ENCODE results near the gene AFAP1. TPM values are rescaled to one million over a fixed set of nuclear protein-coding genes. Genes with fewer than 3 reads are reported as not detected.

AFAP1 gene
- total and polyA plus RNA-seq, 2 of the 8 experiments (the other 6 are each of a cell fraction or from before 2014, with no cell fraction given): 3.6 to 18.2 TPM

GRCh38 chr4:7711307-7711963, 228.2 kb downstream of the AFAP1 start:
- no peaks in the 10 kb centered on the region; a peak in 2 of 7 replicates for H3K27me3 ChIP-seq (replicated peaks in 1 of 4; ENCODE audit: control insufficient read depth in 3 of 4, extremely low read depth in 1 of 4, insufficient read depth in 3 of 4, low read length in 3 of 4)
- no peak overlapping the region for H3K4me3 ChIP-seq (ENCODE audit: extremely low read depth in 1 of 4, insufficient read depth in 2 of 4, low read depth in 3 of 4, low read length in 4 of 4)
- TF ChIP-seq KDM1A (IDR thresholded peaks at IDR 0.05; ENCODE audit: borderline replicate concordance, low read length) (peak; percentile 81; the same call in 1 of the 2 replicates), BCL11A (IDR thresholded peaks at IDR 0.05; ENCODE audit: low read depth in 2 of 2, low read length in 2 of 2) (no peak), CBX8 (IDR thresholded peaks at IDR 0.05; ENCODE audit: borderline replicate concordance, low read depth, low read length) (no peak)
- no peak overlapping the region for H2AFZ ChIP-seq (ENCODE audit: low read length)
- H3K36me3 ChIP-seq (ENCODE audit: control insufficient read depth in 2 of 4, insufficient read depth in 4 of 4, low read length in 3 of 4): no peaks in the 10 kb centered on the region
- no peaks in the 10 kb centered on the region for H4K20me1 ChIP-seq (replicated peaks in 1 of 2; ENCODE audit: control insufficient read depth in 1 of 2, insufficient read depth in 2 of 2, low read length in 2 of 2)
- no peak overlapping the region for H3K4me2 ChIP-seq (ENCODE audit: insufficient read depth in 1 of 2, low read depth in 2 of 2, low read length in 2 of 2)
- no peaks in the 10 kb centered on the region for H3K79me1 ChIP-seq (ENCODE audit: low read depth, low read length)
- CTCF ChIA-PET (ENCODE audit: partially characterized antibody): interaction anchor here (0.9 to 1.6 kb wide), 7 partner anchors 8 to 188 kb away, joined by 3 to 8 read pairs (median 4); no protein-coding TSS in a partner anchor
- H4K5ac ChIP-seq (ENCODE audit: insufficient read length, low read depth, low read length): no peak overlapping the region
- H4K91ac ChIP-seq (replicated peaks; ENCODE audit: insufficient read length, low read length): no peak overlapping the region
- H3K27ac ChIP-seq (ENCODE audit: low read depth, low read length): no peak overlapping the region
- H3K9ac ChIP-seq (replicated peaks in 1 of 4; ENCODE audit: extremely low read depth in 1 of 4, low read depth in 3 of 4, low read length in 3 of 4): no peak overlapping the region
- no peak overlapping the region for H2BK12ac ChIP-seq (ENCODE audit: low read depth, low read length)
- H3K79me2 ChIP-seq (ENCODE audit: control insufficient read depth in 1 of 2, insufficient read depth in 2 of 2, low read length in 2 of 2): no peaks in the 10 kb centered on the region
- 87% methylated on average over 9 of the region's 10 CpGs; no CpG with 5 or more reads in 1 of the 2 experiments for WGBS, 2 experiments (ENCODE audit: extremely low coverage in 1 of 2, insufficient coverage in 1 of 2, insufficient read length in 1 of 2, insufficient replicate concordance in 2 of 2, low coverage in 1 of 2, low lambda C conversion rate in 2 of 2, missing lambda C conversion rate in 1 of 2)
- H3K56ac ChIP-seq (replicated peaks; ENCODE audit: insufficient read length, low read depth, low read length): no peak overlapping the region
- DNase-seq (ENCODE audit: low read depth in 1 of 2, low spot score in 2 of 2): no peak
- no peak overlapping the region for H2BK5ac ChIP-seq (ENCODE audit: low read depth, low read length)
- POLR2A ChIA-PET (ENCODE audit: partially characterized antibody): interaction anchor here (1.0 kb wide), 1 partner anchor 292 kb away, joined by 3 read pairs; no protein-coding TSS in a partner anchor
- H3K14ac ChIP-seq (ENCODE audit: insufficient read length): no peak overlapping the region
- no peak overlapping the region for H2BK15ac ChIP-seq (ENCODE audit: low read length)
- peaks cover 0 to 3% (median 0%) of the 10 kb centered on the region in 4 experiments; a peak in 3 of 7 replicates for H3K4me1 ChIP-seq (replicated peaks in 1 of 4; ENCODE audit: control insufficient read depth in 3 of 4, insufficient read depth in 4 of 4, low read length in 3 of 4)
- H2BK20ac ChIP-seq (ENCODE audit: low read length): no peak overlapping the region
- H2AK5ac ChIP-seq (ENCODE audit: low read depth, low read length): no peak overlapping the region
- H4K8ac ChIP-seq (ENCODE audit: extremely low read depth, insufficient read depth, low read length): no peak overlapping the region
- no peaks in the 10 kb centered on the region; a peak in 1 of 4 replicates for H3K9me3 ChIP-seq (ENCODE audit: insufficient read depth in 2 of 2, low read depth in 1 of 2, low read length in 1 of 2)
- H3K23ac ChIP-seq (ENCODE audit: insufficient read length): no peak overlapping the region
- peaks cover 4% of the 10 kb centered on the region for H3K23me2 ChIP-seq (ENCODE audit: low read depth, low read length)
- H2BK120ac ChIP-seq (replicated peaks; ENCODE audit: low read depth, low read length): no peak overlapping the region
- H3K4ac ChIP-seq (replicated peaks; ENCODE audit: insufficient read length, low read depth, low read length): no peak overlapping the region
- H3K18ac ChIP-seq (ENCODE audit: extremely low read depth, low read length): no peak overlapping the region
- FAIRE-seq: no peak

All from H1 (cell line).